Loucy (cell line): ENCODE results near the gene PARP8.

Experiments used
- EZH2phosphoT487 ChIP-seq: fragments of 200-600 bp; IDR thresholded peaks from 2 replicates; pipeline ENCODE4 v1.6.1; 2018; ENCODE audit warnings: antibody characterized with exemption, mild to moderate bottlenecking, moderate library complexity, borderline replicate concordance
- TF ChIP-seq, protein P1 (sequence below): fragments of 200-600 bp; sonication (generic); conservative IDR thresholded peaks from 2 replicates; pipeline ENCODE4 v1.5.1; 2014; ENCODE audit warnings: mild to moderate bottlenecking, antibody characterized with exemption, low read length

DNA sequence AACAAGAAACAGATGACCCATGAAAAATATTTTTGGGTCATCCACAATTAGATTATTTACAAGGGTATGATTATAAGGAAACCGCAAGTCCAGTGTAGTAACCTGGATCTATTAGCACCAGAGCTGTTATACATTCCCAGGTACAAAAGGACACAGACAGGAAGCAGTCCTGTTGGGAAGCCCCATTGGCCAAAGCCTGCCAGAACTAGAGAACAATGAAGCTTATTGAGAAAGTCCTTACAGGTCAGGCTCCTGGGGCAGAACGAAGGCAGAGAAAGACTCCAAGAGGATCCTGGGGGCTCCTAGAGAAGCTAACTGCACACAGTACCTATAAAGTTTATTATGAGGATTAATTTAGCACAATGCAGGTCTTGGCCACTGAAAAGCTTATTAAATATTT, 169.9 kb downstream of the PARP8 start:
- TF ChIP-seq, protein P1, sequence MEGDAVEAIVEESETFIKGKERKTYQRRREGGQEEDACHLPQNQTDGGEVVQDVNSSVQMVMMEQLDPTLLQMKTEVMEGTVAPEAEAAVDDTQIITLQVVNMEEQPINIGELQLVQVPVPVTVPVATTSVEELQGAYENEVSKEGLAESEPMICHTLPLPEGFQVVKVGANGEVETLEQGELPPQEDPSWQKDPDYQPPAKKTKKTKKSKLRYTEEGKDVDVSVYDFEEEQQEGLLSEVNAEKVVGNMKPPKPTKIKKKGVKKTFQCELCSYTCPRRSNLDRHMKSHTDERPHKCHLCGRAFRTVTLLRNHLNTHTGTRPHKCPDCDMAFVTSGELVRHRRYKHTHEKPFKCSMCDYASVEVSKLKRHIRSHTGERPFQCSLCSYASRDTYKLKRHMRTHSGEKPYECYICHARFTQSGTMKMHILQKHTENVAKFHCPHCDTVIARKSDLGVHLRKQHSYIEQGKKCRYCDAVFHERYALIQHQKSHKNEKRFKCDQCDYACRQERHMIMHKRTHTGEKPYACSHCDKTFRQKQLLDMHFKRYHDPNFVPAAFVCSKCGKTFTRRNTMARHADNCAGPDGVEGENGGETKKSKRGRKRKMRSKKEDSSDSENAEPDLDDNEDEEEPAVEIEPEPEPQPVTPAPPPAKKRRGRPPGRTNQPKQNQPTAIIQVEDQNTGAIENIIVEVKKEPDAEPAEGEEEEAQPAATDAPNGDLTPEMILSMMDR = no peak
- TF ChIP-seq EZH2phosphoT487 = no peak
